ENCODE measurements around the gene UNC5A. TPM values are rescaled to one million over a fixed set of nuclear protein-coding genes. Genes with fewer than 3 reads are reported as not detected.

UNC5A gene
- total RNA-seq, 1 donor from 2014 or later, result 1.7 TPM

DNA sequence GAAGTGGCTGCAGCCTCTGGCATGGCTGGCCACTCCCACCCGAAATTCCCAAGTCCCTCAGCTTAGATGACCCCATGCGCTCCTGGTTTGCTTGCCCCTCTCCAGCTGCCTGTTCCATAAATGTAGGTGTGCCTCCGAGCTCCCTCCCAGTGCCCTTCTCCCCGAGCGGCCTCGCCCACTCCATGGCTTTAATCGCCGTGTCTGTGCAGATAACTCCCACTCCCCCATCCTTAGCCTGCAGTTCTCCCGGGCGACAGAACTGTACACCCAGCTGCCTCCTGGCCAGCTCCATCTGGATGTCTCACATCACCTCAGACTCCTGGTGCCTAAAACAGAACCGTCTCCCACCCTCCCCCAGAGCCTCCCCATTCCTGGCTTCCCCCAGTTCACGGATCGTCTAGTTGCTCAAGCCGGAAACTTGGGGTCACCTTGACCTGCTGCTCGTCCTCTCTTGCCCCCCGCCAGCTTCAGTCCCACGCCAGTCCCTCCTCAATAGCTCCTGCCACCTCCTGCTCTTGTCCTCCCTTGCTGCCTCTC is 64.7 kb downstream of the UNC5A start:
- Mint-ChIP-seq H3K9me3 (no peaks in the 10 kb centered on the region), H3K4me3 (no peak overlapping the region), H3K27me3 (peaks cover 29% of the 10 kb centered on the region), H3K27ac (no peak overlapping the region), H3K4me1 (ENCODE audit: unreplicated experiment) (peaks cover 12% of the 10 kb centered on the region), H3K36me3 (no peaks in the 10 kb centered on the region)
- DNase-seq (ENCODE audit: extremely low spot score, unreplicated experiment), result no peak
- TF ChIP-seq, protein P1, sequence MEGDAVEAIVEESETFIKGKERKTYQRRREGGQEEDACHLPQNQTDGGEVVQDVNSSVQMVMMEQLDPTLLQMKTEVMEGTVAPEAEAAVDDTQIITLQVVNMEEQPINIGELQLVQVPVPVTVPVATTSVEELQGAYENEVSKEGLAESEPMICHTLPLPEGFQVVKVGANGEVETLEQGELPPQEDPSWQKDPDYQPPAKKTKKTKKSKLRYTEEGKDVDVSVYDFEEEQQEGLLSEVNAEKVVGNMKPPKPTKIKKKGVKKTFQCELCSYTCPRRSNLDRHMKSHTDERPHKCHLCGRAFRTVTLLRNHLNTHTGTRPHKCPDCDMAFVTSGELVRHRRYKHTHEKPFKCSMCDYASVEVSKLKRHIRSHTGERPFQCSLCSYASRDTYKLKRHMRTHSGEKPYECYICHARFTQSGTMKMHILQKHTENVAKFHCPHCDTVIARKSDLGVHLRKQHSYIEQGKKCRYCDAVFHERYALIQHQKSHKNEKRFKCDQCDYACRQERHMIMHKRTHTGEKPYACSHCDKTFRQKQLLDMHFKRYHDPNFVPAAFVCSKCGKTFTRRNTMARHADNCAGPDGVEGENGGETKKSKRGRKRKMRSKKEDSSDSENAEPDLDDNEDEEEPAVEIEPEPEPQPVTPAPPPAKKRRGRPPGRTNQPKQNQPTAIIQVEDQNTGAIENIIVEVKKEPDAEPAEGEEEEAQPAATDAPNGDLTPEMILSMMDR (conservative IDR thresholded peaks at IDR 0.05), result no peak

DNA sequence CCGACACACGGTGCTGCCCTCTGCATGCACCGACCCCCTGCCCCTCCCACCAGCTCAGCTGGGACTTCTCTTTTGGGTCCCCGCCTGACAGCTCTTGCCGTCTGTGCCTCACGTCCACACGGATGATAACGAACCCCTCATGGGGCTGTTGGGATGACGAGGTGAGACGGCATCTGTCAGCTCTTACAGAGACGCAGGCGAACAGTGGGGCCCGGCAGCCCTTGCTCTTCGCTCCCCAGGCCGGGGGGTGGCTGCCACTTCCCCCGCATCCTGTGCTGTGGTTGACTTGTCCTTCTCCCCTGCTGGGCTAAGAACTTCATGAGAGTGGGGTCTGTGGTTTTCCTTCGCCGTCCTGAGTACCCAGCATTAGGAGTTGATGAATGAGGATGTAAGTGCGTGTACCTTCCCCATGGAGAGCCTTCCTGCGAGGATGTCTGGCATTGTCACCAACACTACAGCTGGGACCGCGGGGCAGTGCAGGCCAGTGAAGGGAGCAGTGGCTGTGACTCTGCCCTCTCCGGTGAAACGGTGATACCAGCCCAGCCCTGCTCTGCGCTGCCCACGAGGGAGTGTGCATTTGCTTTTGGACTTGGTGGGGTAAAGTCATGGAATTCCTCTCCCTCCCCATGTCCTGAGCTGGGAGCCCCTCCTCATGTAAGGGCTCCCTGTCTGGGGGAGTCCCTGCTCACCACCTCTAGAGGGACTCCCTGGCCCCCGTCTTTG is 65.6 kb downstream of the UNC5A start:
- Mint-ChIP-seq H3K4me1 (ENCODE audit: unreplicated experiment) (peaks cover 12% of the 10 kb centered on the region), H3K9me3 (no peaks in the 10 kb centered on the region), H3K4me3 (no peak overlapping the region), H3K36me3 (no peaks in the 10 kb centered on the region), H3K27me3 (peaks cover 29% of the 10 kb centered on the region), H3K27ac (no peak overlapping the region)
- DNase-seq (ENCODE audit: extremely low spot score, unreplicated experiment), result no peak
- TF ChIP-seq, protein P1 (conservative IDR thresholded peaks at IDR 0.05), result no peak

DNA sequence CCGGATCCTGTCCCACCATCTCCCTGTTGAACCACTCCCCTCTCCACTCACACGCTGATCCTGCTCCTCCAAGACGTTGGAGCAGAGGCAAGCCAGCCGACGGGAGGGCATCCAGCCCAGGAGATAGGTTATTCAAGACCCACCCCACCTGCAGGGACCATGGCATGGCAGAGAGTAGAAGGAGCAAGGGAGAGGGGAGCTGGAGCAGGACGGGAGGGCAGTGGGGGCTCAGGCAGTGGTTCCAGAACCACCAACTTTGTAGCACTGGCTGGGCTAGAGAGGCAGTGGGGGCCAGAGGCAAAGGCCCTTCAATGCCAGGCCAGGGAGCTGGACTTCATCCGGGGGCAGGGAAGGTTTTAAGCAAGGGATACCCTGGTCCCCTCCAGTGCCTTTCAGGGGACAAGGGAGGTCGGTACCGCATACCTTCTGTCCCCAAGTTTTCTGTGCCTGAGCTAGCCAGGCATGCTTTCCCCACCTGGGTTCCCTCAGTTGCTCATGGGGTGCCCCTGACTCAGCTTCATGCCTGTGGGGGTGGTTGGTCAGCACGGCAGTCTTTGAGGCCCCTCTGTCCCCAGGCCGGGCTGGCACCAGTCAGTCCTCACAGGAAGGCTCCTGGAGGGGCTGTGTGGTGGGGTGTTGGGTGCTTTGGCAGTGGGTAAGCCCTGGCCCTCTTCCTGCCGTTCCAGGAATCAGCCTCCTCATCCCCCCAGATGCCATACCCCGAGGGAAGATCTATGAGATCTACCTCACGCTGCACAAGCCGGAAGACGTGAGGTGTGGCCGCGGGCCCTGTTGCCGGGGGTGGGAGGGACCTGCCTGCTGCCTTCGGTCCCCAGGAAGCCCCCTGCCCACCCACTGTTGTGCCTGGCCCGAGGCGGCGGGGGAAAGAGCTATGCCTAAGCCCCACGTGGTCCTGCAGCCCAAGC is 66.4 kb downstream of the UNC5A start:
- peaks cover 29% of the 10 kb centered on the region for H3K27me3 Mint-ChIP-seq
- peaks cover 12% of the 10 kb centered on the region for H3K4me1 Mint-ChIP-seq (ENCODE audit: unreplicated experiment)
- H3K36me3 Mint-ChIP-seq, result no peaks in the 10 kb centered on the region
- H3K4me3 Mint-ChIP-seq, result no peak overlapping the region
- TF ChIP-seq, protein P1 (conservative IDR thresholded peaks at IDR 0.05), result no peak
- no peaks in the 10 kb centered on the region for H3K9me3 Mint-ChIP-seq
- H3K27ac Mint-ChIP-seq, result no peak overlapping the region
- DNase-seq (ENCODE audit: extremely low spot score, unreplicated experiment), result no peak

DNA sequence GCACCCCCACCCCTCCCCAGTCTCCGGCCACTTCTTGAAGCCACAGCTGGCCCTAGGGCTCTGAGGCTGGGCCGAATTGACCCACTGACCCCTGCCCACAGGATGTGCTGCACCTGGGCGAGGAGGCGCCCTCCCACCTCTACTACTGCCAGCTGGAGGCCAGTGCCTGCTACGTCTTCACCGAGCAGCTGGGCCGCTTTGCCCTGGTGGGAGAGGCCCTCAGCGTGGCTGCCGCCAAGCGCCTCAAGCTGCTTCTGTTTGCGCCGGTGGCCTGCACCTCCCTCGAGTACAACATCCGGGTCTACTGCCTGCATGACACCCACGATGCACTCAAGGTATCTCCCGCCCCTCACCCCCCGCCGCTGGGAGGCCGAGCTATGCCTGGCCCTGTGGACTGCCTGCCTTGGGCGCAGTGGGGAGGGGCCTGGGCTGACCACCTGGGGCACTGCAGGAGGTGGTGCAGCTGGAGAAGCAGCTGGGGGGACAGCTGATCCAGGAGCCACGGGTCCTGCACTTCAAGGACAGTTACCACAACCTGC is 67.5 kb downstream of the UNC5A start:
- H3K4me3 Mint-ChIP-seq, result no peak overlapping the region
- H3K9me3 Mint-ChIP-seq, result no peaks in the 10 kb centered on the region
- no peaks in the 10 kb centered on the region for H3K36me3 Mint-ChIP-seq
- no peak for DNase-seq (ENCODE audit: extremely low spot score, unreplicated experiment)
- no peak overlapping the region for H3K27ac Mint-ChIP-seq
- peaks cover 29% of the 10 kb centered on the region for H3K27me3 Mint-ChIP-seq
- peaks cover 18% of the 10 kb centered on the region for H3K4me1 Mint-ChIP-seq (ENCODE audit: unreplicated experiment)
- TF ChIP-seq, protein P1 (conservative IDR thresholded peaks at IDR 0.05), result no peak

DNA sequence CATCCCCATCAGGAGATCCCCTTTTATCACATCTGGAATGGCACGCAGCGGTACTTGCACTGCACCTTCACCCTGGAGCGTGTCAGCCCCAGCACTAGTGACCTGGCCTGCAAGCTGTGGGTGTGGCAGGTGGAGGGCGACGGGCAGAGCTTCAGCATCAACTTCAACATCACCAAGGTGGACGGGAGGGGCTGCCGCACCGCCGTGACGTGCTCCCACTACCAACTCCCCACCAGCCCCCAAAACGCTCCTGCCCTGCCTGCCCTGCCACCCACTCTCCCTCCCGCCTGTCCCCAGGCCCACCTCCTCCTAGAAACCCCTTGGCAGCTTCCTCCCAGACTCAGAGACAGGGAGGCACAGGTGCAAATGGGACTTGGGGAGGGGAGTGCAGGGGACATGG is 68.1 kb downstream of the UNC5A start:
- no peak for DNase-seq (ENCODE audit: extremely low spot score, unreplicated experiment)
- Mint-ChIP-seq H3K4me1 (ENCODE audit: unreplicated experiment) (peaks cover 18% of the 10 kb centered on the region), H3K27me3 (peaks cover 25% of the 10 kb centered on the region), H3K9me3 (no peaks in the 10 kb centered on the region), H3K36me3 (no peaks in the 10 kb centered on the region), H3K4me3 (no peak overlapping the region), H3K27ac (no peak overlapping the region)
- TF ChIP-seq, protein P1 (conservative IDR thresholded peaks at IDR 0.05), result no peak
